ENCODE data around the gene MEPCE. TPM values are rescaled to one million over a fixed set of nuclear protein-coding genes. Genes with fewer than 3 reads are reported as not detected.

Gene MEPCE
- total RNA-seq, 6 experiments from 2014 or later = 17.1 to 25.1 (median 20.7) TPM

GRCh38 chr7:100481466-100481865 is 51.8 kb downstream of the MEPCE start:
- intact Hi-C loops (cut with DNase I) = no loop called here
- peaks cover 0 to 21% (median 3%) of the 10 kb centered on the region in 4 donors for H3K4me1 ChIP-seq
- no peaks in the 10 kb centered on the region for H3K36me3 ChIP-seq
- H3K9me3 ChIP-seq = no peaks in the 10 kb centered on the region
- DNase-seq (no peak), ATAC-seq (no peak)
- H3K4me3 ChIP-seq = no peak overlapping the region
- WGBS (ENCODE audit: insufficient coverage, low coverage, low lambda C conversion rate, missing lambda C conversion rate) = 100% methylated on average over 1 of the region's 1 CpG
- H3K27me3 ChIP-seq = no peaks in the 10 kb centered on the region
- no peak for TF ChIP-seq POLR2A (IDR thresholded peaks at IDR 0.05)
- TF ChIP-seq CTCF (IDR thresholded peaks at IDR 0.05) = no peak
- H3K27ac ChIP-seq = no peak overlapping the region

- intact Hi-C loops (cut with DNase I) = no loop called here
- peak overlapping the region; percentile 53 to 63 (median 53) for H3K4me3 ChIP-seq
- DNase-seq = no peak
- 35% methylated on average over 13 of the region's 14 CpGs for WGBS (ENCODE audit: insufficient coverage, low coverage, low lambda C conversion rate, missing lambda C conversion rate)
- no peaks in the 10 kb centered on the region for H3K27me3 ChIP-seq
- H3K4me1 ChIP-seq = peaks cover 0 to 14% (median 3%) of the 10 kb centered on the region in 4 donors
- TF ChIP-seq POLR2A (IDR thresholded peaks at IDR 0.05) (no peak), CTCF (IDR thresholded peaks at IDR 0.05) (no peak)
- no peak for ATAC-seq
- H3K9me3 ChIP-seq = no peaks in the 10 kb centered on the region
- no peaks in the 10 kb centered on the region for H3K36me3 ChIP-seq
- peak overlapping the region in 1 of 3 donors; percentile 18 for H3K27ac ChIP-seq
Measured at GRCh38 chr7:100482728-100483089, 53.1 kb downstream of the MEPCE start.

GRCh38 chr7:100483090-100483721 is 53.6 kb downstream of the MEPCE start:
- peak overlapping the region; percentile 53 to 63 (median 53) for H3K4me3 ChIP-seq
- WGBS (ENCODE audit: insufficient coverage, low coverage, low lambda C conversion rate, missing lambda C conversion rate) = 0% methylated on average over 4 of the region's 79 CpGs
- intact Hi-C loops (cut with DNase I) = no loop called here
- peak; percentile 64 to 70 (median 67) for ATAC-seq
- H3K9me3 ChIP-seq = no peaks in the 10 kb centered on the region
- no peaks in the 10 kb centered on the region for H3K27me3 ChIP-seq
- peaks cover 0 to 13% (median 3%) of the 10 kb centered on the region in 4 donors for H3K4me1 ChIP-seq
- no peak for TF ChIP-seq POLR2A (IDR thresholded peaks at IDR 0.05)
- TF ChIP-seq CTCF (IDR thresholded peaks at IDR 0.05) = peak; percentile 77 to 99 (median 90)
- peak overlapping the region in 1 of 3 donors; percentile 18 for H3K27ac ChIP-seq
- no peaks in the 10 kb centered on the region for H3K36me3 ChIP-seq
- peak; percentile 71 to 74 (median 73) for DNase-seq

Other genes with a start within 250 kb of the MEPCE start
- gene PVRIG, start 209.9 kb upstream of the MEPCE start, total RNA-seq = under 1 TPM in 3 of 6 experiments, not detected in 3; 0.17 to 0.89 (median 0.37) TPM
- gene SPDYE3, start 122.1 kb upstream of the MEPCE start, total RNA-seq = not detected
- 10 to 100 TPM; 12.0 to 36.2 (median 22.7) TPM for gene PILRB, start 71.7 kb upstream of the MEPCE start, total RNA-seq
- gene PILRA, start 56.3 kb upstream of the MEPCE start, total RNA-seq = 1 to 10 TPM; 1.4 to 7.1 (median 4.0) TPM
- 1 to 10 TPM in 5 of 6 experiments, under 1 TPM in 1; 0.86 to 5.7 (median 2.7) TPM for gene ZCWPW1, start 1.1 kb upstream of the MEPCE start, total RNA-seq
- gene PPP1R35, start 6.7 kb downstream of the MEPCE start, total RNA-seq = 10 to 100 TPM in 5 of 6 experiments, 1 to 10 TPM in 1; 9.8 to 26.8 (median 13.2) TPM
- gene SPACDR, start 34.4 kb downstream of the MEPCE start, total RNA-seq = not detected
- gene TSC22D4, start 49.4 kb downstream of the MEPCE start, total RNA-seq = 10 to 100 TPM; 12.5 to 20.5 (median 17.0) TPM
- under 1 TPM; 0.06 to 0.74 (median 0.32) TPM for gene NYAP1, start 54.1 kb downstream of the MEPCE start, total RNA-seq
- 10 to 100 TPM; 52.9 to 86.3 (median 69.8) TPM for gene AGFG2, start 109.4 kb downstream of the MEPCE start, total RNA-seq
- gene SAP25, start 144.1 kb downstream of the MEPCE start, total RNA-seq = 1 to 10 TPM in 3 of 6 experiments, under 1 TPM in 1, not detected in 2; 0.53 to 4.5 (median 2.2) TPM
- 10 to 100 TPM; 19.5 to 39.1 (median 24.7) TPM for gene LRCH4, start 156.3 kb downstream of the MEPCE start, total RNA-seq
- gene FBXO24, start 156.5 kb downstream of the MEPCE start, total RNA-seq = 1 to 10 TPM in 1 of 6 experiments, under 1 TPM in 5; 0.25 to 1.0 (median 0.45) TPM
- 10 to 100 TPM; 10.9 to 48.5 (median 23.6) TPM for gene PCOLCE, start 172.5 kb downstream of the MEPCE start, total RNA-seq
- 10 to 100 TPM in 5 of 6 experiments, 1 to 10 TPM in 1; 8.6 to 19.3 (median 13.9) TPM for gene MOSPD3, start 182.7 kb downstream of the MEPCE start, total RNA-seq
- 100 to 1,000 TPM; 413 to 669 (median 501) TPM for gene TFR2, start 211.7 kb downstream of the MEPCE start, total RNA-seq
- gene ACTL6B, start 226.6 kb downstream of the MEPCE start, total RNA-seq = not detected
- 100 to 1,000 TPM in 3 of 6 experiments, 10 to 100 TPM in 3; 75.6 to 133 (median 106) TPM for gene GNB2, start 243.9 kb downstream of the MEPCE start, total RNA-seq

Data from right lobe of liver (tissue), 6 donors.